HCT116 (cell line): ENCODE results near the gene C9orf85. TPM values are rescaled to one million over a fixed set of nuclear protein-coding genes. Genes with fewer than 3 reads are reported as not detected.

Experiments used
- ATAC-seq: fragments of 200-7000 bp; cut with Tn5 transposase; 2 replicates; pipeline ENCODE4 v1.9.1; 2020; ENCODE audit warnings: mild to moderate bottlenecking, moderate library complexity
- BruUV-seq: library from RNA; stranded (reverse); fragments of 400-500 nt; replicated peaks from 2 replicates; lab custom pipeline; 2021; lab: Mats Ljungman, UMichigan
- CTCF ChIA-PET: fragments of 300-600 bp; sonication (Branson Sonifier 250); formaldehyde crosslinking; loops from one replicate; lab custom pipeline; 2021; ENCODE audit warnings: antibody characterized with exemption; lab: Charles Lee
- POLR2A ChIA-PET: fragments of 300-600, 350-600 bp; sonication (Branson Sonifier 250); formaldehyde crosslinking; loops from one replicate; lab custom pipeline; 2021; ENCODE audit warnings: antibody characterized with exemption; lab: Charles Lee
- RAD21 ChIA-PET, 2 experiments: fragments of 300-600 bp; sonication (Branson Sonifier 250); formaldehyde crosslinking; loops; one replicate each; lab custom pipeline; 2023; ENCODE audit warnings: low total read pairs in 2 of 2; ENCODE audit not compliant: uncharacterized antibody in 2 of 2, unreplicated experiment in 2 of 2, low non-redundant PET in 1 of 2; lab: Charles Lee
- DNase-seq: peaks from one replicate; pipeline ENCODE4 v3.0.0-alpha.2; 2010; ENCODE audit warnings: low read depth, low spot score
- H2AFZ ChIP-seq: fragments of 200-600 bp; shearing (Covaris generic), sonication (generic); 2 replicates; pipeline ENCODE4 v1.6.1; 2017; ENCODE audit warnings: low read depth, mixed run types, mixed read lengths, antibody characterized with exemption, low read length; ENCODE audit not compliant: poor library complexity, severe bottlenecking
- H3K27ac ChIP-seq: 2 replicates; pipeline ENCODE4 v1.5.1; 2012; ENCODE audit warnings: low read depth, low read length
- H3K27me3 ChIP-seq: fragments of 200-600 bp; sonication (generic); 2 replicates; pipeline ENCODE4 v1.6.1; 2016; ENCODE audit warnings: mixed run types, low read length, mixed read lengths; ENCODE audit not compliant: insufficient read depth
- H3K36me3 ChIP-seq, 2 experiments: fragments of 200-500 bp in 1 of 2; fragments of 200-600 bp in 1 of 2; sonication (Bioruptor generic) in 1 of 2; sonication (generic) in 1 of 2; 2 replicates each; pipeline versions ENCODE4 v1.5.1 to v1.6.1; 2014 to 2016; ENCODE audit warnings: low read length in 2 of 2, inconsistent platforms in 1 of 2, mixed read lengths in 1 of 2, mixed run types in 1 of 2; ENCODE audit not compliant: insufficient read depth in 2 of 2, control insufficient read depth in 1 of 2
- H3K4me1 ChIP-seq, 2 experiments: fragments of 200-600 bp in 1 of 2; sonication (generic) in 1 of 2; 2 replicates each; pipeline versions ENCODE4 v1.5.1 to v1.6.1; 2012 to 2017; ENCODE audit warnings: low read length in 2 of 2, inconsistent platforms in 1 of 2, mild to moderate bottlenecking in 1 of 2, mixed read lengths in 1 of 2, mixed run types in 1 of 2, moderate library complexity in 1 of 2; ENCODE audit not compliant: insufficient read depth in 2 of 2, control insufficient read depth in 1 of 2
- H3K4me2 ChIP-seq: fragments of 200-600 bp; sonication (generic); 2 replicates; pipeline ENCODE4 v1.6.1; 2017; ENCODE audit warnings: mixed run types, low read length, mixed read lengths
- H3K4me3 ChIP-seq, 2 experiments: fragments of 200-600 bp in 1 of 2; sonication (generic) in 1 of 2; replicated peaks in 1 of 2; 2 replicates each; pipeline ENCODE4 v1.5.1; 2011 to 2016; ENCODE audit warnings: low read length in 2 of 2, control low read depth in 1 of 2, low read depth in 1 of 2, mild to moderate bottlenecking in 1 of 2, mixed read lengths in 1 of 2, mixed run types in 1 of 2
- H3K79me2 ChIP-seq: fragments of 200-600 bp; sonication (generic); 2 replicates; pipeline ENCODE4 v1.6.1; 2017; ENCODE audit warnings: mild to moderate bottlenecking, mixed run types, low read length, moderate library complexity, mixed read lengths; ENCODE audit not compliant: insufficient read depth
- H3K9ac ChIP-seq: fragments of 200-600 bp; sonication (generic); 2 replicates; pipeline ENCODE4 v1.6.1; 2016; ENCODE audit warnings: low read length, mixed read lengths
- H3K9me2 ChIP-seq: fragments of 200-600 bp; sonication (generic), shearing (Covaris generic); 2 replicates; pipeline ENCODE4 v1.6.1; 2017; ENCODE audit warnings: mixed run types, mild to moderate bottlenecking, moderate library complexity; ENCODE audit not compliant: insufficient read depth
- H3K9me3 ChIP-seq, 2 experiments: fragments of 200-500 bp in 1 of 2; fragments of 200-600 bp in 1 of 2; sonication (Bioruptor generic) in 1 of 2; sonication (generic) in 1 of 2; 2 replicates each; pipeline ENCODE4 v1.6.1; 2014 to 2017; ENCODE audit warnings: low read length in 2 of 2, mixed read lengths in 2 of 2, inconsistent platforms in 1 of 2, low read depth in 1 of 2, mild to moderate bottlenecking in 1 of 2, mixed run types in 1 of 2, moderate library complexity in 1 of 2; ENCODE audit not compliant: control insufficient read depth in 1 of 2, insufficient read depth in 1 of 2
- H4K20me1 ChIP-seq: fragments of 200-600 bp; sonication (generic), shearing (Covaris generic); 2 replicates; pipeline ENCODE4 v1.6.1; 2017; ENCODE audit warnings: mixed run types, mild to moderate bottlenecking, moderate library complexity; ENCODE audit not compliant: insufficient read depth
- ATF3 ChIP-seq: IDR thresholded peaks from 2 replicates; pipeline ENCODE4 v1.6.1; 2012
- CBX3 ChIP-seq: IDR thresholded peaks from 2 replicates; pipeline ENCODE4 v1.6.1; 2012; ENCODE audit warnings: low read depth
- CTCF ChIP-seq, 3 experiments: fragments of 200-600 bp in 1 of 3; sonication (generic) in 1 of 3; IDR thresholded peaks in 2 of 3; conservative IDR thresholded peaks in 1 of 3; 2 replicates each; pipeline ENCODE4 v1.5.1; 2012 to 2017; ENCODE audit warnings: low read depth in 2 of 3, low read length in 2 of 3, antibody characterized with exemption in 1 of 3, borderline replicate concordance in 1 of 3, control low read depth in 1 of 3, mild to moderate bottlenecking in 1 of 3, mixed read lengths in 1 of 3, mixed run types in 1 of 3, moderate library complexity in 1 of 3; ENCODE audit not compliant: insufficient read depth in 1 of 3
- EGR1 ChIP-seq: IDR thresholded peaks from 2 replicates; pipeline ENCODE4 v1.6.1; 2012; ENCODE audit warnings: low read depth
- ELF1 ChIP-seq: IDR thresholded peaks from 2 replicates; pipeline ENCODE4 v1.6.1; 2012; ENCODE audit warnings: low read depth, borderline replicate concordance
- FOSL1 ChIP-seq: IDR thresholded peaks from 2 replicates; pipeline ENCODE4 v1.6.1; 2012; ENCODE audit warnings: low read depth
- JUND ChIP-seq: IDR thresholded peaks from 2 replicates; pipeline ENCODE4 v1.6.1; 2012
- MAX ChIP-seq: IDR thresholded peaks from 2 replicates; pipeline ENCODE4 v1.6.1; 2012
- POLR2A ChIP-seq: IDR thresholded peaks from 2 replicates; pipeline ENCODE4 v1.7.0; 2011; ENCODE audit warnings: borderline replicate concordance; ENCODE audit not compliant: insufficient read depth, insufficient read length; ENCODE audit errors: extremely low read depth
- POLR2AphosphoS5 ChIP-seq: IDR thresholded peaks from 2 replicates; pipeline ENCODE4 v1.6.1; 2011; ENCODE audit warnings: mild to moderate bottlenecking, low read depth, low read length, moderate library complexity
- RAD21 ChIP-seq: IDR thresholded peaks from 2 replicates; pipeline ENCODE4 v1.6.1; 2012; ENCODE audit warnings: low read depth, mild to moderate bottlenecking
- REST ChIP-seq: IDR thresholded peaks from 2 replicates; pipeline ENCODE4 v1.6.1; 2012; ENCODE audit warnings: low read depth
- SIN3A ChIP-seq: IDR thresholded peaks from 2 replicates; pipeline ENCODE4 v1.6.1; 2012; ENCODE audit warnings: low read depth
- SP1 ChIP-seq: IDR thresholded peaks from 2 replicates; pipeline ENCODE4 v1.6.1; 2012; ENCODE audit warnings: low read depth
- SRF ChIP-seq: IDR thresholded peaks from 2 replicates; pipeline ENCODE4 v1.6.1; 2012; ENCODE audit warnings: low read depth
- TCF7L2 ChIP-seq: IDR thresholded peaks from 2 replicates; pipeline ENCODE4 v1.7.0; 2011; ENCODE audit warnings: borderline replicate concordance, inconsistent platforms; ENCODE audit not compliant: insufficient read depth, insufficient read length; ENCODE audit errors: extremely low read depth
- YY1 ChIP-seq: IDR thresholded peaks from 2 replicates; pipeline ENCODE4 v1.6.1; 2011; ENCODE audit warnings: low read length, low read depth, moderate library complexity, mild to moderate bottlenecking; ENCODE audit not compliant: insufficient replicate concordance; ENCODE audit errors: extremely low read depth
- ZFX ChIP-seq: fragments of 450-650 bp; IDR thresholded peaks from 2 replicates; pipeline ENCODE4 v1.6.1; 2017
- ZNF274 ChIP-seq: fragments of 200-500 bp; sonication (Bioruptor generic); IDR thresholded peaks from 2 replicates; pipeline ENCODE4 v1.6.1; 2014; ENCODE audit warnings: mild to moderate bottlenecking, low read depth, low read length, inconsistent platforms
- intact Hi-C: fragments of 100-400 bp; cut with micrococcal nuclease; formaldehyde crosslinking; loops from 2 replicates; pipeline ENCODE4 v1.10.0; 2022
- total RNA-seq: library from RNA; stranded (reverse); gene quantifications from one replicate; pipeline ENCODE4 v1.2.1, GENCODE V29; 2021; ENCODE audit not compliant: unreplicated experiment

The C9orf85 gene
- total RNA-seq, 1 experiment from 2014 or later, result 12.4 TPM

DNA sequence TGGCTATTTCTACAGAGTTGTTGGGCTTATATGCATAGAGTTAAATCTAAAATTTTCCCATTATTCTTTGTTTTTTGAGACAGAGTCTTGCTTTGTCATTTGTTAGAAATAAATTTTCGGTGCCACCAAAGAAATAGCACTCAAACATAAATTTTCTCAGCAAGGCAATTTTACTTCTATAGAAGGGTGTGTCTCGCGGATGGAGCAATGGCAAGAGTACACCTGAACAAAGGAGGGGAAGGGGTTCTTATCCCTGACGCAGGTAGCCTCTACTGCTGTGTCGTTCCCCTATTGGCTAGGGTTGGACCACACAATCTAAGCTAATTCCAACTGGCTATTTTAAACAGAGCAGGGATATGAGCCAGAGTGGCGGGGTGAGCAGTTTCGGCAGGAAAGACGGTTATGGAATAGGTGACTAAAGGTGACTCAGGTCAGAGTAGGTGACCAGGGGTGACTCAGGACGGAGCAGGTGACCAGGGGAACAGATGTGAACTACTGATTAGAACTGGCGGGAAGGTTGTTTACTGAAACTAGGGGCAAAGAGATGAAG, 57.2 kb downstream of the C9orf85 start:
- ChIA-PET CTCF (no interaction called here), RAD21 (no interaction called here), POLR2A (no interaction called here)
- TF ChIP-seq ELF1, result no peak
- no peak for TF ChIP-seq MAX
- TF ChIP-seq POLR2AphosphoS5, result no peak
- no peak for TF ChIP-seq ZNF274
- TF ChIP-seq CBX3, result no peak
- no peak for TF ChIP-seq TCF7L2
- TF ChIP-seq SIN3A, result no peak
- no peak for TF ChIP-seq CTCF (IDR thresholded peaks at IDR 0.05 in 2 of 3, conservative IDR thresholded peaks at IDR 0.05 in 1 of 3; ENCODE audit: borderline replicate concordance in 1 of 3, insufficient read depth in 1 of 3, low read depth in 2 of 3, low read length in 2 of 3)
- TF ChIP-seq RAD21, result no peak
- no peak for TF ChIP-seq SRF
- no peak for TF ChIP-seq SP1
- TF ChIP-seq REST, result no peak
- TF ChIP-seq JUND, result no peak
- no peak for TF ChIP-seq ATF3
- no peak for TF ChIP-seq EGR1
- TF ChIP-seq ZFX, result no peak
- no peak for TF ChIP-seq POLR2A
- TF ChIP-seq YY1, result no peak
- TF ChIP-seq FOSL1, result no peak
- H4K20me1 ChIP-seq, result no peaks in the 10 kb centered on the region
- no peak overlapping the region for H2AFZ ChIP-seq
- H3K27ac ChIP-seq, result no peak overlapping the region
- H3K4me1 ChIP-seq, result no peaks in the 10 kb centered on the region
- H3K9ac ChIP-seq, result no peak overlapping the region
- peaks cover 4 to 7% of the 10 kb centered on the region in 2 experiments; a peak in 2 of 4 replicates for H3K9me3 ChIP-seq
- H3K9me2 ChIP-seq, result no peaks in the 10 kb centered on the region
- no peaks in the 10 kb centered on the region; a peak in 1 of 4 replicates for H3K36me3 ChIP-seq
- no peak overlapping the region for H3K4me3 ChIP-seq
- H3K27me3 ChIP-seq, result no peaks in the 10 kb centered on the region
- H3K79me2 ChIP-seq, result no peaks in the 10 kb centered on the region
- DNase-seq, result no peak
- ATAC-seq, result no peak
- BruUV-seq, result no TSS peak
- intact Hi-C loops, result no loop called here
- no peak overlapping the region for H3K4me2 ChIP-seq
